ENCODE results near the gene CCNG2.

GRCh38 chr4:77201857-77202256 is 44.9 kb downstream of the CCNG2 start:
- TF ChIP-seq, protein P1, sequence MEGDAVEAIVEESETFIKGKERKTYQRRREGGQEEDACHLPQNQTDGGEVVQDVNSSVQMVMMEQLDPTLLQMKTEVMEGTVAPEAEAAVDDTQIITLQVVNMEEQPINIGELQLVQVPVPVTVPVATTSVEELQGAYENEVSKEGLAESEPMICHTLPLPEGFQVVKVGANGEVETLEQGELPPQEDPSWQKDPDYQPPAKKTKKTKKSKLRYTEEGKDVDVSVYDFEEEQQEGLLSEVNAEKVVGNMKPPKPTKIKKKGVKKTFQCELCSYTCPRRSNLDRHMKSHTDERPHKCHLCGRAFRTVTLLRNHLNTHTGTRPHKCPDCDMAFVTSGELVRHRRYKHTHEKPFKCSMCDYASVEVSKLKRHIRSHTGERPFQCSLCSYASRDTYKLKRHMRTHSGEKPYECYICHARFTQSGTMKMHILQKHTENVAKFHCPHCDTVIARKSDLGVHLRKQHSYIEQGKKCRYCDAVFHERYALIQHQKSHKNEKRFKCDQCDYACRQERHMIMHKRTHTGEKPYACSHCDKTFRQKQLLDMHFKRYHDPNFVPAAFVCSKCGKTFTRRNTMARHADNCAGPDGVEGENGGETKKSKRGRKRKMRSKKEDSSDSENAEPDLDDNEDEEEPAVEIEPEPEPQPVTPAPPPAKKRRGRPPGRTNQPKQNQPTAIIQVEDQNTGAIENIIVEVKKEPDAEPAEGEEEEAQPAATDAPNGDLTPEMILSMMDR (IDR thresholded peaks at IDR 0.05): no peak
- TF ChIP-seq ZFX (IDR thresholded peaks at IDR 0.05; ENCODE audit: borderline replicate concordance): no peak

All from 22Rv1 (cell line).